Endometrial microvascular endothelial cells (primary cell): Measurements from ENCODE around the gene NDUFS1. TPM values are rescaled to one million over a fixed set of nuclear protein-coding genes. Genes with fewer than 3 reads are reported as not detected.
"Not testable (repeated sequence)": the region's sequence is repeated elsewhere in the genome, so short reads cannot be mapped to it uniquely, and the experiment has no call there.

Source experiments
- in situ Hi-C: cut with HindIII; loops from 2 replicates; pipeline ENCODE4 v1.10.0; 2017; ENCODE audit warnings: low sequenced_read_pairs, low pct_unique_long_range_greater_than_20kb; ENCODE audit errors: inconsistent ontology term
- total RNA-seq: library from RNA; depleted of rRNA; stranded (reverse); fragments of >200 nt; gene quantifications from one replicate; pipeline ENCODE4 v1.2.3, GENCODE V29; 2015; ENCODE audit errors: inconsistent ontology term

Gene NDUFS1
- total RNA-seq, 1 donor from 2014 or later, result 151 TPM

DNA sequence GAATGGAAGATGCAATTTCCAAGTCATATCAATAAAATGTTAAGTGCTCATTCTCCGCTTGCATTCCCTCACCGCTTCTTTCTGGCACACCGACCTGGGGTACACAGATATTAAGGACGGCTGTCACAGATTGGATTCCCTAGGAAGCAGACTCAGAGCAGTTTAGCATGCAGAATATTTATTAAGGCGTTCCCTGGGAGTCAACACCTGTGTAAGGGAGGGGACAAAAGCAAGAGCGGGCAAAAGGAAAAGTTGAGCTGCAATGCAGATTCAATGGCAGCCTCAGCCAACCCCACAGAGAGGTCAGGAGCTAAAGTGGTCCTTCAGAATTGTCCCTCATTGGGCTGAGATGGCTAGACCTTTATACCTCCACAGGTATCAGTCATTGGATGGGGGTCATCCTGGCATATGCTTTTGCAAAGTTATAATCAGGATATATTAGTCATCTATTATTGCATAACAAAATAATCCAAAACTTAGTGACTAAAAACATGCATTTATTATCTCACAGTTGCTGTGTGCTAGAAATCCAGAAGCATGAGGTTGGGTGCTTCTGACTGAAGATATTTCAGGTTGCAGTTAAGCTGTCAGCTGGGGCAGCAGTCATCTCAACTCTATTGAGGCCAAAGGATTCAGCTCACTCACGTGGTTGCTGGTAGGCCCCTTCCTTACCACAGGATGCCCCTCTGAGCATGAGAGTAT lies 46.2 kb downstream of the NDUFS1 start:
- in situ Hi-C loops, result no loop called here

DNA sequence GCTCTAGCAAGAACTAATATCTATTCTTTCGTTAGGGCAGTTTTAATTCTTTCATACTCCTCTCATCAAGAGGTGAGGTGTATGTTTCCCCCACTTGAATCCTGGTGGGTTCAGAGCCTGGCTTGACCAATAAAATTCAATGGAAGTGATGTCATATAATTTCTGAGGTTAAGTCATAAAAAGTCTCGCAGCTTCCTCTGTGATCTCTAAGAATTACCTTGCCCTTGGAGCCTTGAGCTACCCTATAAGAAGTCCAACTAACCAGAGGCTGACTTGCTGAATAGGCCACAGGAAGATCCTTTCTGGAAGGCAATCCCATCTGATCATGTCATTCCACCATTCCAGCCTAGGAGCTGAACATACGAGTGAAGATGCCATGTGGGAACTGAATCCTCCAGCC lies 47.1 kb downstream of the NDUFS1 start:
- in situ Hi-C loops, result no loop called here

DNA sequence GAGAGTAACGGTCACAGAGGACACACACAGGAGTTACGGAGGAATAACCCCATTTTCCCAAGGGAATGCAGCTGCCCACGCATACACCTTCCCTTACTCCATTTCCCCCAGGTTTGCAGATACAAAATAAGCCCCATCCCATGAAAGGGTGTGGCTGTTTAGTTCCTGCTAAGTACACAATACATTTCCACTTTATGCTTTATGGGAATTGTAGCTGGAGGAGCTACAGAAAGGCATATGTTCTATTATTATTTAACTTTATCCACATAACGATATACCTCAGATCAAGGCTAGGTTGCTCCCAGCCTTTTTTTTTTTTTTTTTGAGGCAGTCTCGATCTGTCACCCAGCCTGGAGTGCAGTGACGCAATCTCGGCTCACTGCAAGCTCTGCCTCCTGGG lies 50.5 kb downstream of the NDUFS1 start:
- in situ Hi-C loops, result no loop called here

DNA sequence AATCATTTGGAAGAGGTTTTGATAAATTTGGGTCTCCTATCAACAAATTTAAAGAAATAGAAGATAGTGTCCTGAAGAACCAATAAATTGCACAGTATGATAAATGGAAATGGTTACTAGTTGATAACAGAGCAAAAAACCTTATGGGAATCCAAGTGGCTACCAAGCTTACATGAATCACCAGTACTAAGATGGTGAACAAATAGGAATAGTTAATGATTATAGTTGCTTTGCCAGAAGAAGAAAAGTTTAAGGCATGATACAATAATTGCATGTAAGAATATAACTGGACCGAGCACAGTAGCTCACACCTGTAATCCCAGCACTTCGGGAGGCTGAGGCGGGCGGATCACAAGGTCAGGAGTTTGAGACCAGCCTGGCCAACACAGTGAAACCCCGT lies 53.7 kb downstream of the NDUFS1 start:
- in situ Hi-C loops, result no loop called here

DNA sequence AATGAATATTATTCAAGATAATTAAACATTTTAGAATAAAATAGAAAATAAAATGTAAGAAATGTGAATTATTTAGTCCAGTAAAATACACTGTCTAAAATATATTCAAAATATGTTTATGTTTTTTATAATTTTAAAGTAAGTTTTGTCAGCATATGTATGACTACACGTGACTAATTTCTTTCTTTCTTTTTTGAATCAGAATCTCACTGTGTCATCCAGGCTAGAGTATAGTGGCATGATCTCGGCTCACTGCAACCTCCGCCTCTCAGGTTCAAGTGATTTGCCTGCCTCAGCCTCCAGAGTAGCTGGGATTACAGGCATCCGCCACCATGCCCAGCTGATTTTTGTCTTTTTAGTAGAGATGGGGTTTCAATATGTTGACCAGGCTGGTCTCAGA lies 54.2 kb downstream of the NDUFS1 start:
- in situ Hi-C loops, result no loop called here

DNA sequence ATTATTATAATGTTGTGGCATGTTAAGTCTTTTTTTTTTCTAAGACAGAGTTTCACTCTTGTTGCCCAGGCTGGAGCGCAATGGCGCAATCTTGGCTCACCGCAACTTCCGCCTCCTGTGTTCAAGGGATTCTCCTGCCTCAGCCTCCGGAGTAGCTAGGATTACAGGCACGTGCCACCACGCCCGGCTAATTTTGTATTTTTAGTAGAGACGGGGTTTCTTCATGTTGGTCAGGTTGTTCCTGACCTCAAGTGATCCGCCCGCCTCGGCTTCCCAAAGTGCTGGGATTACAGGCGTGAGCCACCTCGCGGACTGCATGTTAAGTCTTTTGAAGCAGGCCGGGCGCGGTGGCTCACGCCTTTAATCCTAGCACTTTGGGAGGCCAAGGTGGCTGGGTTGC lies 60.4 kb downstream of the NDUFS1 start:
- in situ Hi-C loops, result not testable (repeated sequence)

DNA sequence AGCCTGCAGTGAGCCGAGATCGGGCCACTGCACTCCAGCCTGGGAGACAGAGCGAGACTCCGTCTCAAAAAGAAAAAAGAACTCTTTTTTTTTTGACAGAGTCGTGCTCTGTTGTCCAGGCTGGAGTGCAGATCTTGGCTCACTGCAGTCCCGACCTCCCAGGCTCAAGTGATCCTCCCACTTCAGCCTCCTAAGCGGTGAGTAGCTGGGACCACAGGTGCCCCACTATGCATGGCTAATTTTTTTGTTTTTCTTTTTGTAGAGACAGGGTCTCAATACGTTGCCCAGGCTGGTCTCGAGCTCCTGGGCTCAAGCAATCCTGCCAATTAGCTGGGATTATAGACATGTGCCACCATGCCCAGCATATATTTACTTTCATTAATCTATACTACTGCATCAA lies 60.8 kb downstream of the NDUFS1 start:
- in situ Hi-C loops, result no loop called here

DNA sequence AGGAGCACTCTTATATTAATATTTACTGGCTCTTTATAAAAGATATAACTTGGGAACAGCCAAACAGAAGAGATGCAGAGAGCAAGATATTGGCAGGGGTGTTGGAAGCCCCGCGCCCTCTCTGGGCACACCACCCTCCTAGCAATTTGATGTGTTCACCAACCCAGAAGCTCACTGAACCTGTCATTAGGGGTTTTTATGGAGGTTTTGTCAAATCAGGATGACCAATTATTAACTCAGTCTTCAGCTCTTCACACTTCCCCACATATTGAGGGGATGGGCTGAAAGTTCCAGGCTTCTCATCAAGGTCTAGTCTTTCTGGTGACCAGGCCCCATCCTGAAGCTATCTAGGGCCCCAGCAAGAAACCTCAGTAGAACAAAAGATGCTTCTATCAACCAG lies 62.4 kb downstream of the NDUFS1 start:
- in situ Hi-C loops, result no loop called here

DNA sequence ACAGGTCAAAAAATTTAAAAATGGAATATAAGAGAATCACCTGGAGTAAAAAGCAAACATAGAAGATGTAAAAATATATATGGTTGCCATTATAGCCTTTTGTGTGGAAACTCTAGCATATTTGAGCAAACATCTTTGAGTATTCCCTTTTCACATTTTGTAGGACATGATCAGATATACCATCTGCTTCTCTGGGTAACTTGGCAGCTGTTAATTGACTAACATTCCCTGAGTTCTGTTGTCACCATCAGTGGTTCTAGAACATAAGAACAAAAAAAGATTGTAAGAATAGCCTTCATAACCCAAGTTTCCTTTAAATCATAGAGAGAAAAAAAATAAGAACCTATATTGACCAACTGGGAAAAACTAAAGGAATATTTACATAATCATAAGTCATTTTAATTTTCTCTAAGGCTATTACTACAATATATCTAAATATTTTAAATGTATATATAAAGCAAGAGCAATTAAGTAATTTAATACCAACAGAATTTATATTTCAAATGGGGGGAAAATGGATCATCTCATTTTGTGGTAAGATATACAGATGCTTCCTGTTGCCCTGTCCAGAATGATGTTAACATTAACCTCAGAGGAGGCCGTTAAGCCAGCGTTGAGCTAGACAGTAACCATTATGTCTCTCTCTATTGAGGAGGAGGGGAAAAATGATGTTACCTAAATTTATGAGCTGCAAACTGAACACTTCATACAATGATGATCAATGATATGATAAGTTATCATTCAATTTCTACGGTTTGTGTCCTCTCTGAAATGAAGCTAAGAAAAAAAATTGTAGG lies 63.5 kb downstream of the NDUFS1 start:
- in situ Hi-C loops, result no loop called here

DNA sequence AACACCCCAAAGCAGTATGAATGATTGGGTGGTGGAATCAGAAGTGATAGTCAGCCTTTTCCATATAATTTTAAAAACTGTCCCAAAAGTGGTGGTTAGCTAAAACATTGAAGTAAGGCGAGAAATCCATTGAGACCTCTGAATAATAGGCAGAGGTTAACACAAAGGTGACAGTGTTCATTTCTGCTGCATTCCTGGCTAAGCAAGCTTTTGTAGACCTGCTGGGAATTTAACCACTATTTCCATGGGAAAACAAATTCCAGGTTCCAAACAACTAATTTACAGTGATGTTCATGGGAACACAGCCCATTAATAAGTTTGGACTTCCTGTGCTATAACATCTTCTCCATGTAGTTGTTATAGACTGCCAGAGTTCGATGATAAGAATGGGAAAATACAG lies 66.9 kb downstream of the NDUFS1 start:
- in situ Hi-C loops, result no loop called here

DNA sequence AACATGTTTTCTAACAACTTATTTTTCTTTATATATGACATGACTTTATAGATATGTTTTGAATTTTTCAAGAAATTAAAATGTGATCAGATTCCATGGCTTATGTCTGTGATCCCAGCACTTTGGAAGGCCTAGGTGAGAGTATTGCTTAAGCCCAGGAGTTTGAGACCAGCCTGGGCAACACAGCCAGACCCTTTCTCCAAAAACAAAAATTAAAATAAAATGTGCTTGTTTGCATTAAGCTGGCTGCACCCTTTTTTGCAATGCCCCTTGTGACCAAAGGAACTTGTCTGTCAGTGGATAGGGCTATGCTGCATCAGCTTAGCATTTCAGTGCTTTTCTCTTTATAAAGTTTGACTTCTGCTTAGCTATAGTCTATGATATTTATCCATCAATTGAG lies 71.0 kb downstream of the NDUFS1 start:
- in situ Hi-C loops, result no loop called here

DNA sequence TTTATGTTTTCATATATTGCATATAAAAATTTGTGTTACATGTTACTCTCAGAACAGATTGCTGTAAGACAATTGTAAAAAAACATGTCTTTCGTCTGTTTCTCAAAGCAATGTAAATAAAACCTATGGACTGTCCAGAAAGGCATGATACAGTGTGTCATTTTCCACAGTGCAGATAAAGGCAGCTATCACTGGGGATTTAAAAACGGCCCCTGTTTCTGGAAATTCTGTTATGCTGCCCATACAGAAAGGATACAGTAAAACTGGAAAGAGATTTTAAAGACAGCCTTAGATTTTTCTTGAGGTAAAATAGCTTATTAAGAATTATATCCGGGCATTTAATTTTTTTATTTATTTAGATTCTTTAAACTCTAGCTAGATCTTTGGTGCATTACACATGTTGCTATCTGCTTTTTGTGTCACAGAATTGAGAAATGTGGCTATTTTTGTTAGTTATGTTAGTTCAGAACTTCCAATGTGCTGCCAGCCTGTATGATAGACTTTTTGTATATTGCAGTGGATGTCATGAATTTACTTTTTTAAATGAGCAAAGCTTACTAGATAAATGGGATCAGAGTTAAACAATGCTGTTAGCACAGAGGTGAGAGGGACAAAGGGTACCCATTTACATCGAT lies 72.4 kb downstream of the NDUFS1 start:
- in situ Hi-C loops, result no loop called here

DNA sequence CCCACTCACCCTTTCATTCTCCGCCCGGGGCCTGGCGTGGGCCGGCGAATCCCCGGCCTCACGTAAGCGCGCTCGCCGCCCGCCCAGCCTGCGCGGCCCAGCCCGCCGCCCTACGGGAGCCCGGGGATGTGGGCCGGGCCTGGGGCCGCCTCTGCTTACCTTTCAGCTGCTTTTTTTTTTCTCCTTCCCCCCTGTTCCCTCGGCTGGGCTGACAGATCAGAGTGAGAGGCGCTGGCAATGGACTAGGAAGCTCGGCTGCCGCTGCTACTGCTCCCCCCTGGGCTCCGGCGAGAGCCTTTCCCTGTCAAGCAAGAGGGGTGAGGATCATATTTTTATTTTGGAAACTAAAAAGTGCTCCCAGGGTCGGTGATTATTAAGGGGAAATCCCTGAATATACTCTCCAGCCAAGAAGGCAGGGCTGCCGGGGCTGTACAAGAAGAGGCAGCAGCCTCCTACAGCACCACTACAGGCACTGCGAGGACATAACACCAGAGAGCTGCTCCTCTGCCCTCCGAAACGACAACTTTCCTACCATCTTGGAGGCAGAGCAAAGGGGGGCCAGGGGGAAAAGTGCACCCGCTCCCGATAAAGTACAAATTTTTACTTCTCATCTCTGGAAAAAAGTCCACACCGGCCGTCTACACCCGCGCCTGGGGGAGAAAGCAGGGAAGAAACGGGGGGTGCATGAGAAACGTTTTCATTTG lies 73.3 kb downstream of the NDUFS1 start, which contains the start of gene INO80D:
INO80D (minus strand) TSS at position 433 of the 704 bp plus-strand sequence. CDS start 23,158 bp downstream, outside the sequence.
- in situ Hi-C loops, result no loop called here

DNA sequence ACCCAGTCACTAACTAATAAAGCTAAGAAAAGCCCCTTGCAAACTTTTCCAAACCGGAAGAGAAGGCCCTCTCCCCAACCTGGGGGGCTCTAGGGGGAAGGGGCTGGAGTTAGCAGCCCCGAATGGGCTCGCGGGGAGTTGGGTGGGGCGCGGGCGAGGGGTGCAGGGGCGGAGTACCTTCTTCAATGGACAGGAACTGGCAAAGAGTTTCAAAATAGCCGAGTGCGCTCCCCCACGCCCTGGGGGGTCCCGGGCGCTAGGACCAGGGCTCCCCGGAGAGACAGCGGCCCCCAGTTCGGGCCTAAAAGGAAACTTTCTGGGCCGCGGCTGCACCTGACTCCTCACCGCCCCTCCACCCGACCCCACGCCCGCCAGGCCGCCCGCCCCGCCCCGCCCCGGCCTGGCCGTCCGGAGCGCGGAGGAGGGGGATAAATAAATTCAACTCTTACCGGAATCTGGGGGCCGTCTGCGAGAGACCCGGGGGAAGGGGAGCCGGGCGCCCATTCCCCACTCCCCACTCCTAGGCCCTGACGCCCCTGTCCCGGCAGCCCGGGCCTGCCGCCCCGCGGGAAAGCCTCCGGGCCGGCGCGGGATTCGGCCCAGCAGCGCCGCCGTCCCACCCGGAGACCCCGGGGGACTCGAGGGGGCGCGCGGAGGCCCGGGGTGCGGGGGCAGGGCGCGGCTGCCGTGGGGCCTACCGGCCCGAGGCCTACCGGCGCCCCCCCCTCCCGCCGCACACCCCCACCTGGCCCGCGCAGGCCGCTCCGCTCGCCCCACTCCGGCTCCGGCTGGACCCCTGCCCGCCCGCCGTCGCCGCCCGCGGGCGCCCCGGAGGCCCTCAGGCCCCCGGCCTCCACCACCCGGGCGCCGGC lies 74.1 kb downstream of the NDUFS1 start:
- in situ Hi-C loops, result no loop called here

DNA sequence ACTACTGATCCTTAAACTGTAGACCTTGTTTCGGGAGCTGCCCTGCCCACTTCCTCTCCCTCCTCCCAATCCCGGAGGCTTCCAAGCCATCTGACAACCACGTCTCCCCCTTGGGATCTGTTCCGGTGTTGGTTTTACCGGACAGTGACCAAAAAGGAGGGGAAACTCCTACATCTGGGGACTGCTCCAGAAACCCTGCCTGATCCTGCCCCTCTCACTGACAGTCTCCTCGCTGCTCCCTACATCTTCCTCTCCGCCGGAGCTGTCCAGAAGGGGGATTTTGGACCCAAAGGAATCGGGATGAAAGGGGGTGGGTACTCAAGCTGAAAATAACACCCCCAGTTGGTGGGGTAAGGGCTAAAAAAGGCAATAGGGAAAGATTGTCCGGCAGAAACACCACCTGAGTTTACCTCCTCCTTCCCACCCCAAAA lies 74.8 kb downstream of the NDUFS1 start:
- in situ Hi-C loops, result no loop called here

DNA sequence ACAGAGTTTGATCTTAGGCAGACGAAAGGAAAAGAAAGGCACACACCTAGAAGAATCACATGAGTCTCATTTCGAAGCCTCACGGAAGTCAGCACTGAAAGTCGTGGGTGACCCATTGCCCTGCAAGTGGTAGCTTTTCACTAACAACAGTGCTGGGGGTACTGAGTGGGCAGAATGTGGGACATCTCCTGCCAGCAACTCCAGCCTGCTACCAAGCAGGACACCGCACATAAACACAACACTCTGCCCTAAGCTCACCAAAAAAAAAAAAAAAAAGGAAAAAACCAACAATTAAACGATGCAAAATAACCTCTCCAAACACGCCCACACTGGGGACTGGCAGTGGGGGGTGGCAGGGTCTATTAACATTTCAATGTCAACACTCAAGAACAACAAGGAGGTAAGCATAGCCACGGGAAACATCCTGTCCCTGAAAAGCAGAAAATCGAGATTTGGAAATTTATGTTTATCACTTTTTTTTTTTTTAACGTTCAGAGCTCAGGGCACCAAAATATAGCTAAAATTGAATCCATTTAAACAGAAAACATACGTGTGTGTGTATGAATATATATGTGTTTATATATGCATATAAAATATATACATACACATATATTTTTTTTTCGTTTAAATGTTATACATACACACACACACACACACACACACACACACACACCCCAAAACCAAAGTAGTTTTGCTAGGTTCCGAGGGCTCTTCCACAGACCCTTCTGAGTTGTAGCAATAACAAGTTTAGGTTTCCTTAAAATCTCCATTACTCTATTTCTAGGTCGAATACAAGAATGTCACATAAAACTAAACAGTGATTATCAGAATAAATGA lies 75.4 kb downstream of the NDUFS1 start:
- in situ Hi-C loops, result no loop called here

DNA sequence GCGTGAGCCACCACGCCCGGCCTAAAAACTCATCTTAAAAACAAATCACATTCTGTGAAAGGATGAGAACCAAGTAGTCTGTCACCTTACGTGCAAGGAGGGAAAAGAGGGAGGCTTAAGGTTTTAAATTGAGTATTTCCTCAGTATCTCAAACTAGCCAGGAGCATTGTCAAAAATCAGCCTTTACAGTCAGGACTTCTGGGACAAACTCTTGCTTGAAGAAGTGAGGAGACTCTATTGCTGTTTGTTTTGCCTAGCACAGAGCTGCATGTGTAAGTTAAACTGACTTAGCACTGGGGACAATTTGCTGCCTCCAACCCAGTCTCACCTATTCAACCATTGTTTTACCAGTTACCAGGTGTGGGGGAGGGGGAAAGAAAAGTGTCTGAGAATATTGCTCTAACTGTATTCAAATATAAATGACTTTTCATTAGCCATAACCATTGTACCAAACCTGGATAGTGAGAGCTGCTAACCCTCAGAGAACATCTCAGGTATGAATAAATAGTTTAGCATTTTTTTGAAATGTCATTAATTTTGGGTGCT lies 76.9 kb downstream of the NDUFS1 start:
- in situ Hi-C loops, result no loop called here
